Measurements from ENCODE around the gene WNT11.

The WNT11 gene

DNA sequence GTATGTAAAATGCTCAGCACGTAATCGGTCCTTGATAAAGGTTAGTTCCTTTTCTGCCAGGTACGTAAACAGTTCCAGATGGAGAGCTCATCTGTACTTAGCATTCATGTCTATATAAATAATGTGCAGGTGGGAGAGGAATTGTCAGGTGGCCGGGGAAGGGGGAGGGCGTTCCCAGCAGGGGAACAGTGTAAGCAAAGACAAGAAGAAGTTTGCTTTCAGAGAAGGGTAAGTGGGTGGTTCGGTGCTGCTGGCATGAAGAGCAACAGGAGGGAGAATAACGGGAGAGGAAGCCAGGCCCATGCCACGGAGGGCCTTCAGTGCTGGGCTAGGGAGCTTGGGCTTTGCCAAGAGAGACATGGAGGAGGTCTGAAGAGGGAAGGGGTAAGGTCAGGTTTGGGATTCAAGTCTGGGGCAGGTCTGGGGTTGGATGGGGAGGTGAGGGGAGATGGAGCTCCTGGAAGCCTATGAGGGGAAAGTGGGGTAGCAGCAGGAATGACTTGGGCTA is 11.4 kb upstream of the WNT11 start:
- no peak for DNase-seq

DNA sequence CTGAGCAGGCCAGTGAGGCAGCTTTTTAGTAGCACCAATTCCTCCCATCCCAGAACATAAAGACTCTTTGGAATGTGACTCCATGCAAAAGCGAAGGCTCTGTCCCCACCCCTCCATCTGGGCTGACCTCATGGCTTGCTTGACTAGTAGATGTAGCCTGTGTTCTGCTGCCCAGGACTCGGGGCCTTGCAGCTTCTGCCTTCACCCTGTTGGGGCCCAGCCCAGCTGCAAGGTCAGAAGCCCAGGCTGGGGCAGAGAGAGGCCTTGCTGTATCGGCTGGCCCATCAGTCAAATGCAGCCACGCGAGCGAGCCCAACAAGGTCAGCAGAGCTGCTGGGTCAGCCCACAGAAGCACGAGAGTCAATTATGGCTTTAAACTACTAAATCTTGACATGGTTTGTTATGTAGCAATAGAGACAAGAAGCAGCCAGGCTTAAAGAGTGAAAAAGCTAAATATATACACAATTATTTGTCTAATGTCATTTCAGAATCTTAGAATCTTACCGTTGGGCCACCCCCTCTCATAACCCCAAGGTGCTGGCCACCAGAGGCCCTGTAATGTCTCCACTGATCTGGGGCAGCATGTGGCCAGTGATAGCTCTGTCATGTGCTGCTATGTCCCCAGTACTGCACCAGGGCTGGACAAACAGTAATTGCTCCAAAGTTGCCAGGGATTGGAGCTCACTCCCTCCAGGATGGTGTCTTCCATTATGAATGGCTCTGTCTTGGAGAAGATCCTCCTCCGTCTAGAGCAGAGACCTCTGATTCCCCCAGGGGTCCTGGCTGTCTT is 10.4 kb upstream of the WNT11 start:
- DNase-seq, result no peak

GRCh38 chr11:76215941-76216340 is 9.6 kb upstream of the WNT11 start:
- no peak for DNase-seq

GRCh38 chr11:76214968-76215548 is 8.8 kb upstream of the WNT11 start:
- DNase-seq, result no peak

- no peak for DNase-seq
These were observed 7.9 kb upstream of the WNT11 start for GRCh38 chr11:76214186-76214585.

- DNase-seq, result no peak
These were observed 6.1 kb upstream of the WNT11 start for GRCh38 chr11:76212086-76213035.

DNA sequence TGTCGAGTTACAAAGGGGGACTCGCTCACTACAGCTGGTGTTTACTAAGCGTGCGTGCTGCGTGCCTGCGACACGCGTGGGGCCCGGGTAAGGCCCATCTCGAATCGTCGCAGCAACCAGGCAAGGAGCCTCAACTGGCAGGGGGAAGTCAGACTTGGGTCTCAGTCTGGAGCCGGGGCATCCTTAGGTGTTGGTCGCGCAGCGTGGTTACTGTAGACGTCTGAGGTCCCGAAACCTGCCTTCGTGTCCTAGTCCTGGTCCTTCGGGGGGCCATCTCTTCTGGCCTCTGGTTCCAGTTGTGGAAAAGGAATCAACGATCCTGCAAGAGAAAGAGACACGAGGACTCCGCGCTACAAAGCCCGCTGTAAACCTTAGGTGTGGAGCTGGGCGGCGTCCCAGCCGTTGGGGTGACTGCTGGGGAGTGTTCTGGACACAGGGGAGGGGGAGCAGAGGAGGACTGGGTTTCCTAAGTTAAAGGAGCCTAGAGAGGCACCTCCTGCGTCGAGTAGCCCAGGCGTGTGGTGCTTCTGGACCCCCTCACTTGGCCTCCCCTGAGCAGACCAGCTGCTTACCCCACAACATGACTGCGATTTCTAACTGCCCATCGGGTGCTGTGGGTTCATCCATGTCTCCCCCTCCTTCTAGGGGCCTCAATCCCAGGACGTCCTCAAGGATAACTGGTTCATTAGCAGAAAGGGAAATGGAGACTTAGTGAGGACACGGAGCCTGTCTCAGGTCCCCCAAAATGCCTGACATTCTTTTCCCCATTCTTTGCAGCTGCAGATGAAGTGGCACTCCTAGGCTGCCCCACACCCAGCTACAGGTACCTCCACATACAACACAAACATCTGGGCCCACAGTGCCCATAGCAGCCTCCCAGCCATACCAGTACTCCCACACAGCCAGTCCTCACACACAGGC is 4.9 kb upstream of the WNT11 start:
- no peak for DNase-seq

DNA sequence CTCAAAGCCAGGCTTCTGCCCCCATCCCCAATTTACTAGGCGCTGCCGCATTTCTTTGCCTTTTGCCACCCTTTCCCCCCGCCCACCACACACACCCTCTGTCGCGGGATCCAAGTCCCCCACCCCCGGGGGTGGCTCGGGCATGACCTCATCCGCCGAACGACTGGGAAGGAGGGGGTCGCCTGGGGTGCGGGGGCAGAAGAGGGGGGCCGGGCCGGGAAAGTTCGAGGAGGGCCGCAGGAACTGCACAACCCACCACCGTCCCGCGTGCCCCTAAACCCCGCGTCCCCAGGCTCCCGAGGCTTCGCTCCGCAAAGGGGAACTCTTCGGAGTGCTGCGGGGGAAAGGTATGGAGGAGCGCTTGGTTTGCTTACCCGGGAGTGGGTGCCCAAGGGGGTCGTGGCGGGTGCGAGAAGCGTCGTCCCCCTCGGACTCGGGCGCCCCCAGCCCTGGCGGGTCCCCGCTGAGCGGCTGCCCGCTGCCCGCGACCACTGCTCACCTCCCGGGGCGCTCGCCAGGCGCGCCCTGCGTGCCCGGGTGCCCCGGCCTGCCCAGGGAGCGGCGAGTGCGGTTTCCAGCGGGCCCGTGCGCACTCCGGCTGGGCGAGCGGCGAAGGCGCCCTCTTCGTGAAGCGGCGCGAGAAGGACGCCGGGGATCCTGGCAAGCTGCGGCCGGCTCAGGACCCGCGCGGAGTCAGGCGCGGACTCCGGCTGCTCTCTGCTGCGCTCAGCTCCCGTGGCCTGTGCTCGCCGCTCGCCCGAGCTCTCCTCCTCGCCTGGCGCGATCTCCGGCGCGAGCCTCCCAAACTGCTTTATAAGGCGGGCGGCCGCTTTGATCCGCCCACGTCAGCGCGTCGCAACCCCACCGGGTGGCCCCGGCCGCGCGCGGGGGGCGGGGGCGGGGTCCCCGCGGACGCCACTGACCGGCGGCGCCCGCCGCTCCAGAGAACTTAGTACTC is 4.0 kb upstream of the WNT11 start:
- peak; percentile 49 for DNase-seq

- DNase-seq, result peak; percentile 16
These were observed 3.2 kb upstream of the WNT11 start for GRCh38 chr11:76209375-76209972.

DNA sequence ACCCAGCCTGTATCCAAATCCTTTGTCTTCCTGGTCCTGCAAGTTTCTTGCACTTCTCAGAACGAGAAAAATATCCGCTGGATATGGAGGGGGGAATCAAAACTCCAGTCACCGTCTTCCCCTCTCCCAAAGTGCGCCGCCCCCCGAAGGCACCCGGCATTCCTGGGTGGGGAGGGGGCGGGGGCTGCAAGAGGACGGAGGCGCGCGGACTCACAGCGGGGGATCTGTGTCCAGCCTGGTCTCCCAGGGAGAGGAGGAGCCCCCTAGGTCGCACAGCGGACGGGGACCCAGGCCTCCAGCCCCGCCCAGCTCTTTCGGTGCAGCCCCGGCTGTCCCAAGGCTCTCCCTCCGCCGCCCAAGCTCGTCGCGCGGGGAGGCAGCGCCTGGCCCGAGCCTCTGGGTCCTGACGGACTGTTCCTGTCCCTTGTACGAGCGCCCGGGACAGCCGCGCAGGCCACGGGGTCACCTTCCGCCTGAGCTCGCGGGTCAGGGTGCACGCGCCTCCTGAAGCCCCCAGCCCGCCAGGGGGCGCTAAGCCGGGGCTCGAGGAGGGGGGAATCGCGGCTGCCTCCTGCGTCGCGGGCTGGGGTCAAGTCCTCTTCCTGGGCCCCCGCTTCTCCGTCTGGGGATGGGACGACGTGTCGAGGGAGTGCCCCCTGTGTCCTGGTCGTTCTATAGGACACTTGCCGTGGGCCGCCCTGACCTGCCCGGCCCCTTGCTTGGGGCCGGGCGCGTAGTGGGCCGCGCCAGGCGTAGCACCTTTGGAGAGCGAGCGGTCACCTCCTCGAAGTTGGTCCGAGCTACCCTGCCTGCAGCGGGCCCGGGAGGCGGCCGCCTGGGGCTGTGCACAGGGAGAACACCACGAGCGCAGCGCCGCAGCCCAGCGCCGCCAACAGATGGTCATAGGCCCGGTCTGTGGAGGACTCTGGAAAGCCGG is 2.4 kb upstream of the WNT11 start:
- peak; percentile 82 for DNase-seq

DNA sequence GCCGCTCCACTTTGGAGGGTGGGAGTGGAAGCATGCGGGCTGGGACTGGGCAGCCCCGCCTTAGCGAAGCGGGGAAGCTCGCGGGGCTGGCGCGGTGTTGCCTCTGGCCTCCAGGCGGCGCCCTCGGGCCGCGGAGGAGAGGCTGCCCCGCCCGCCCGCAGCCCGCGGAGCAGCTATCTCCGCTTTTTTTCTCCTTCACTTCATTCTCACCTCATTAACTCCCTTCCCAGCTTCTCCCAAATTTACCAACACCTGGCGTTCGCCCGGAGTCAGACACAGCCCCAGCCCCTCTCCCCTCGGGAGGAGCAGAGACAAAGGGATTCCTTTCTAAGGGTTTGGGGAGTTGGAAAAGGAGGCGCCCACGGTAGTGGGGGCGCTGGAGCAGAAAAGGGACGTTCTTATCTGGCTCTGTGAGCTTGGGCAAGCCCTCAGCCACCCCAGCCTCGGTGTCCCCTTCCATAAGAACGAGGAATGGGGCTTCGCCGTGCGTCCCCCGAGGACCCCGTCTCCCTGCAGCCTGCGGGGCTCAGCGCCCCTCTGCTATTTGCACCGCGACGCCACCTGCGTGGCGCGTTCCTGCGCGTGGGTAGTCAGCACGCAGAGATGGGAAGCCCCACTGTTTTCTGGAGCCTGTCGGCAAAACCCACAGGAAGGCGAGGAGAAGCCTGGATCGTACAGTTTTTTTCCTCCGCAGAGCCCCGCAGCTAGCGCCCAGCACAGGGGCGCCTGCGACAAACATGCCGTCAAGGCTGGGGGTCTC is 1.5 kb upstream of the WNT11 start:
- DNase-seq, result peak; percentile 86

GRCh38 chr11:76206077-76206326 is 300 bp downstream of the WNT11 start:
- no peak for DNase-seq

DNA sequence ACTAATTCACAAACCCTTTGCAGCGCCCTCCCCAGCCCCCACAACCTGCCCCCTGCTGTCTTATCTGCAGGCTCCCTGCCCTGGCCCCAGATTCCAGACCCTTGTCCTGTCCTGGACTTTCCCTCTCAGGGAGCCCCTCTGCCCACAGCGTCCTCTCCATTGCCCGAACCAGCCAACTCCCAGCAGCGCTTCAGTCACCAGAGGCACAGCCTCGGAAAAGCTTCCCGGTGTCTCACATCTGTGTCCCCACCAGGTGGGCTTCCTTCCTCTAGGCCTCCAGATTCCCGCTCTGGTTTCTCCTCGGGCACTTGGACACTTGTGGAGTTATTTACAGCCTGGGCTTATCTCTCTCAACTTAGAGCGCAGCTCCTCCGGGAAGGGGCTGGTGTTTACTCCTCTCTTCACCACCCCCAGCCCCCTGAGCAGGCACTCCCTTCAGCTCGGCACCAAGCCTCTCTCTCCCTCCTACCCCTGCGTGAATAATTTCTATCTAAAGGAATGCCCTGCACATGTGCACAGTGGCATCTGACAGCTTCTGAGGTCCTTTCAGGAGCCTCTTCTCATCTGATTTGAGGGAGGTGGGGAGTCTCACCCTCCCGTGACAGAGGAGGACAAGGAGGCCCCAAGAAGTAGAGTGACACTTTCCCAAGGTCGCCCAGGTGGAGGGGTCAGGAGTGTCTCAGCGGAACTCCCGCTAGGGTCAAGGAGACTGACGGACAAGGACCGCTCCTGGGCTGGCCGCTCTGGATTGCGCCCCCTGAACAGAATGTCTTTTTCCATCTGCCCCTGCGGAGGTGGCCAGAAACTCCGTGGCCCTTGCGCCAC is 838 bp downstream of the WNT11 start:
- no peak for DNase-seq

DNA sequence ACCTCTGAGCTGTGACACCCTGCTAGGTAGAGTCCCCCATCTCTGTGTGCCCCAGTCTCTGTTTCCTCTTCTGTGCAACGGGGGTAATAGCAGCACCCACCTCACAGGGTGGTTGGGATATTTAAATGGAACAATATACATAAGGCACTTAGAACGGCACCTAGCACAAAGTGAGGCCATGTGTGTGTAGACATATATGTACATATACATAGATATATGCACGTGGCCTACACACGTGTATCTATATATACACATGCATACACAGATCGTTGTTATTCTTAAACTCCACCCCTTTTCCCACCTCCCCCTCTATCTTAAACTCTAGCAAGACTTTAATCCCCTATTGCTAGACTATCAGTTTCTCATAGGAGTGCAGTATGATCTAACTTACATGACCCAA is 2.4 kb downstream of the WNT11 start:
- no peak for DNase-seq

- no peak for DNase-seq
These were observed 3.0 kb downstream of the WNT11 start for GRCh38 chr11:76203131-76203925.

- no peak for DNase-seq
These were observed 4.5 kb downstream of the WNT11 start for GRCh38 chr11:76201672-76202412.
